ENCODE measurements around the gene GALE.

GRCh38 chr1:23798662-23799142 lies 1.9 kb downstream of the GALE start:
- TF ChIP-seq CTCF (IDR thresholded peaks at IDR 0.05), result no peak
- no peak for TF ChIP-seq POLR2AphosphoS5 (IDR thresholded peaks at IDR 0.05)
- no peak for TF ChIP-seq EP300 (IDR thresholded peaks at IDR 0.05; ENCODE audit: low read depth)
- TF ChIP-seq POLR2A (IDR thresholded peaks at IDR 0.05), result no peak
